HCT116 (cell line): ENCODE data around the gene SVBP.

Source experiments
- CEBPB ChIP-seq: IDR thresholded peaks from 2 replicates; pipeline ENCODE4 v1.6.1; 2012; ENCODE audit warnings: low read depth
- CTCF ChIP-seq, 3 experiments: fragments of 200-600 bp in 1 of 3; sonication (generic) in 1 of 3; IDR thresholded peaks in 2 of 3; conservative IDR thresholded peaks in 1 of 3; 2 replicates each; pipeline ENCODE4 v1.5.1; 2012 to 2017; ENCODE audit warnings: low read depth in 2 of 3, low read length in 2 of 3, antibody characterized with exemption in 1 of 3, borderline replicate concordance in 1 of 3, control low read depth in 1 of 3, mild to moderate bottlenecking in 1 of 3, mixed read lengths in 1 of 3, mixed run types in 1 of 3, moderate library complexity in 1 of 3; ENCODE audit not compliant: insufficient read depth in 1 of 3
- EZH2 ChIP-seq: fragments of 200-600 bp; sonication (generic); IDR thresholded peaks from 2 replicates; pipeline ENCODE4 v1.6.1; 2017; ENCODE audit warnings: antibody characterized with exemption, mixed run types
- EZH2phosphoT487 ChIP-seq: fragments of 200-600 bp; IDR thresholded peaks from 2 replicates; pipeline ENCODE4 v1.6.1; 2018; ENCODE audit warnings: antibody characterized with exemption, borderline replicate concordance
- POLR2A ChIP-seq: IDR thresholded peaks from 2 replicates; pipeline ENCODE4 v1.7.0; 2011; ENCODE audit warnings: borderline replicate concordance; ENCODE audit not compliant: insufficient read depth, insufficient read length; ENCODE audit errors: extremely low read depth
- POLR2AphosphoS5 ChIP-seq: IDR thresholded peaks from 2 replicates; pipeline ENCODE4 v1.6.1; 2011; ENCODE audit warnings: mild to moderate bottlenecking, low read depth, low read length, moderate library complexity
- REST ChIP-seq: IDR thresholded peaks from 2 replicates; pipeline ENCODE4 v1.6.1; 2012; ENCODE audit warnings: low read depth
- SIN3A ChIP-seq: IDR thresholded peaks from 2 replicates; pipeline ENCODE4 v1.6.1; 2012; ENCODE audit warnings: low read depth
- TCF7L2 ChIP-seq: IDR thresholded peaks from 2 replicates; pipeline ENCODE4 v1.7.0; 2011; ENCODE audit warnings: borderline replicate concordance, inconsistent platforms; ENCODE audit not compliant: insufficient read depth, insufficient read length; ENCODE audit errors: extremely low read depth
- YY1 ChIP-seq: IDR thresholded peaks from 2 replicates; pipeline ENCODE4 v1.6.1; 2011; ENCODE audit warnings: low read length, low read depth, moderate library complexity, mild to moderate bottlenecking; ENCODE audit not compliant: insufficient replicate concordance; ENCODE audit errors: extremely low read depth
- ZBTB33 ChIP-seq: IDR thresholded peaks from 2 replicates; pipeline ENCODE4 v1.6.1; 2011; ENCODE audit warnings: mild to moderate bottlenecking, low read length, moderate library complexity; ENCODE audit not compliant: insufficient replicate concordance; ENCODE audit errors: extremely low read depth
- ZNF274 ChIP-seq: fragments of 200-500 bp; sonication (Bioruptor generic); IDR thresholded peaks from 2 replicates; pipeline ENCODE4 v1.6.1; 2014; ENCODE audit warnings: mild to moderate bottlenecking, low read depth, low read length, inconsistent platforms
- TF ChIP-seq, protein P1 (sequence below): IDR thresholded peaks from 2 replicates; pipeline ENCODE4 v1.6.1; 2012

- TF ChIP-seq ZBTB33 (no peak), CTCF (IDR thresholded peaks at IDR 0.05 in 2 of 3, conservative IDR thresholded peaks at IDR 0.05 in 1 of 3; ENCODE audit: borderline replicate concordance in 1 of 3, insufficient read depth in 1 of 3, low read depth in 2 of 3, low read length in 2 of 3) (no peak), POLR2A (no peak), YY1 (no peak), EZH2 (no peak), SIN3A (no peak), EZH2phosphoT487 (no peak), ZNF274 (no peak), POLR2AphosphoS5 (no peak), REST (no peak), TCF7L2 (no peak), CEBPB (no peak)
- TF ChIP-seq, protein P1, sequence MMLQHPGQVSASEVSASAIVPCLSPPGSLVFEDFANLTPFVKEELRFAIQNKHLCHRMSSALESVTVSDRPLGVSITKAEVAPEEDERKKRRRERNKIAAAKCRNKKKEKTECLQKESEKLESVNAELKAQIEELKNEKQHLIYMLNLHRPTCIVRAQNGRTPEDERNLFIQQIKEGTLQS, result no peak
These were observed 34.2 kb upstream of the SVBP start for GRCh38 chr1:42851420-42851819.
